Measurements from ENCODE around the gene MBD3L3.
"Not testable (repeated sequence)": the region's sequence is repeated elsewhere in the genome, so short reads cannot be mapped to it uniquely, and the experiment has no call there.

MBD3L3 gene

DNA sequence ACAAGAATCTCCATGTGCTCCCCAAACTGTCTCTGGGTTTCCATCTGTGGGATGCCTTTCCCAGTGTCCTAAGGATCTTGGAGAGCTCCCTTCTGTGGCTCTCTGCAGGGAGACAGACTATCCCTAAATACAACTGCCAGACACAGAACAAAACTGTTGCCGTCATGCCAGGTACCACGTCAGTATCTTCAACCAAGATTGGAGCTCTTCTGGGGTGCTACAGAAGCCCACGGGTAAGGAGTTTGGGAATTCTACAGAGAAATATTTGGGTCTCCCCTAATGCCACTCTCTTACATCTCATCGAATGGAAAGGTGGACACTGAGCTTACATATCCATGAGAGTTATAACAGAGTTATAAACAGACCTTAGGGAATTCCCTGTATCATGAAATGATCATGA is 4.9 kb upstream of the MBD3L3 start:
- DNase-seq, result no peak

DNA sequence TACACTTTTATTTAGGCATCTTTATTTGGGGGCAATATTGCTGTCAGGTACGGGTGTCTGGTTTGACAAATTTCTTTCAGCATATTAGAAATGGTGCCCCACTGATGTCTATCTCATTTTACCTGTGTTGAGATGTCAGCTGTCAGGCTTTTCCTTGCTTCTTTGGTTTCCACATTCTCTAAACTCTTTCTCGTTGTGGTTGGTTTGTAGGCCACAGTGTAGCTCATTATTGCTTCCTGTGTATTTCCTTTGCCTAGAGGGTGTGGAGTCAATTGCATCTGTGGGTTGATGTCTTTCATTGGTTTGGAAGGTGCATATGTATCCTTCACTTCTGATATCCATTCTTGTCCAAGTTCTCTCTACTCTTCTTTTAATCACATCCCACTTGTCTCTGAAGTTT is 1.5 kb upstream of the MBD3L3 start:
- DNase-seq, result not testable (repeated sequence)

- not testable (repeated sequence) for DNase-seq
Measured at GRCh38 chr19:7056371-7056770, 2.1 kb downstream of the MBD3L3 start.

GRCh38 chr19:7055679-7056078 is 2.8 kb downstream of the MBD3L3 start:
- not testable (repeated sequence) for DNase-seq

GRCh38 chr19:7054635-7055368 is 3.7 kb downstream of the MBD3L3 start:
- DNase-seq, result not testable (repeated sequence)

GRCh38 chr19:7052896-7053295 is 5.6 kb downstream of the MBD3L3 start:
- not testable (repeated sequence) for DNase-seq

- DNase-seq, result not testable (repeated sequence)
Measured at GRCh38 chr19:7051421-7051820, 7.1 kb downstream of the MBD3L3 start.

DNA sequence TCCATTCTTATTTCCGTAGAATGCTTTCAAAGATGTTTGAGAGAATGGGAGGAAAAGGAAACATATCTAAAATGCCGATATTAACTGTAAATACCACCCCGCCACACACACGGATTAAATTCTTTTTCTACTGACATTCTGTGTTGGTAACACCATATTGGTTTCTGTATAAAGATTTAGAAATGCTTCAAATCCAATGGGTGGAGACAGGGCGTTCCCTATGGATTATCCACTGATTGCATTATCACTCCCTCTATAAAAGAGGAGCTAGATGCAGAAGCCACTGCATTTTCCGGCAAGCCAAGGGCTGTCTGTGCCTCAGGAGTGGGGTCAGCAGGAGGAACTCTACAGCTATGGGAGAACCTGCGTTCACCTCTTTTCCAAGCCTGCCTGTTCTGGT is 9.5 kb downstream of the MBD3L3 start, which contains the start of gene MBD3L2:
Gene MBD3L2, plus strand, starts transcription at position 301 of the 400 bp plus-strand sequence. Its CDS starts 53 bp downstream, at position 354.
- DNase-seq, result not testable (repeated sequence)

- not testable (repeated sequence) for DNase-seq
Measured at GRCh38 chr19:7041563-7041962, 16.9 kb downstream of the MBD3L3 start.

DNA sequence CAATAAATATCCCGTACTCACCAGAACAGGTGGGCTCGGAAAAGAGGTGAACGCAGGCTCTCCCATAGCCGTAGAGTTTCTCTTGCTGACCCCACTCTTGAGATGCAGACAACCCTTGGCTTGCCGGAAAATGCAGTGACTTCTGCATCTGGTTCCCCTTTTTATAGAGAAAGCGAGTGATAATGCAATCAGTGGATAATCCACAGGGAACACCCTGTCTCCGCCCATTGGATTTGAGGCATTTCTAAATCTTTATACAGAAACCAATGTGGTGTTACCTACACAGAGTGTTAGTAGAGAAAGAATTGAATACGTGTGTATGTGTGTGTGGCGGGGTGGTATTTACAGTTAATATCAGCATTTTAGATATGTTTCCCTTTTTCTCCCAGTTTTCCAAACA is 18.4 kb downstream of the MBD3L3 start, which contains the start of gene MBD3L4:
Gene MBD3L4, minus strand, starts transcription at position 101 of the 400 bp plus-strand sequence. Its CDS starts 35 bp downstream, at position 66.
- not testable (repeated sequence) for DNase-seq

- not testable (repeated sequence) for DNase-seq
Measured at GRCh38 chr19:7030278-7030677, 28.2 kb downstream of the MBD3L3 start, which contains the start of gene MBD3L5. MBD3L5 (plus strand) TSS chr19:7030578; CDS start chr19:7030612, 34 bp downstream.

DNA sequence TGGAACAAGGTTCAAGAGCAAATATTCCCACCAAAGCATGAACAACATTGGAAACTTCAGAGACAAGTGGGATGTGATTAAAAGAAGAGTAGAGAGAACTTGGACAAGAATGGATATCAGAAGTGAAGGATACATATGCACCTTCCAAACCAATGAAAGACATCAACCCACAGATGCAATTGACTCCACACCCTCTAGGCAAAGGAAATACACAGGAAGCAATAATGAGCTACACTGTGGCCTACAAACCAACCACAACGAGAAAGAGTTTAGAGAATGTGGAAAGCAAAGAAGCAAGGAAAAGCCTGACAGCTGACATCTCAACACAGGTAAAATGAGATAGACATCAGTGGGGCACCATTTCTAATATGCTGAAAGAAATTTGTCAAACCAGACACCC is 29.7 kb downstream of the MBD3L3 start:
- DNase-seq, result not testable (repeated sequence)

DNA sequence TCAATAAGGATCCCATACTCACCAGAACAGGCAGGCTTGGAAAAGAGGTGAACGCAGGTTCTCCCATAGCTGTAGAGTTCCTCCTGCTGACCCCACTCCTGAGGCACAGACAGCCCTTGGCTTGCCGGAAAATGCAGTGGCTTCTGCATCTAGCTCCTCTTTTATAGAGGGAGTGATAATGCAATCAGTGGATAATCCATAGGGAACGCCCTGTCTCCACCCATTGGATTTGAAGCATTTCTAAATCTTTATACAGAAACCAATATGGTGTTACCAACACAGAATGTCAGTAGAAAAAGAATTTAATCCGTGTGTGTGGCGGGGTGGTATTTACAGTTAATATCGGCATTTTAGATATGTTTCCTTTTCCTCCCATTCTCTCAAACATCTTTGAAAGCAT is 37.1 kb downstream of the MBD3L3 start, which contains the start of gene MBD3L2B:
Gene MBD3L2B, minus strand, starts transcription at position 101 of the 400 bp plus-strand sequence. Its CDS starts 34 bp downstream, at position 67.
- not testable (repeated sequence) for DNase-seq

- no peak for DNase-seq
Measured at GRCh38 chr19:7018828-7019227, 39.6 kb downstream of the MBD3L3 start.

DNA sequence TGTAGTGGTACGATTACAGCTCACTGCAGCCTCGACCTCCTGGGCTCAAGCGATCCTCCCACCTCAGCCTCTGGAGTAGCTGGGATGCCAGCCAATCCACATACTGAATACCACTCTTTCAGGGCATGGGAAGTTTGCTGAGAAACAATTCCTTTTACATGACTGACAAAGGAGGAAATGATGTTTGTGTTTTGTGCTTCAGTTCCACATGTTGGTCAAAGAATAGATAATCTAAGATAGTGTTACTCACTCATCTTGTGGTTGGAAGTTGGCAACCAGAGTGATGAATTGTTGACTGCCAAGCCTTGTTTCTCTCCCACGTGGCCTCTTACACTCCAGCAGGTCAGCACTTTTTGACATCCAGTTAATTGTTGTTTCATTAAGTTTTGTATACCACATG is 44.8 kb downstream of the MBD3L3 start:
- DNase-seq, result no peak

- no peak for DNase-seq
Measured at GRCh38 chr19:7010722-7011593, 47.5 kb downstream of the MBD3L3 start.

- no peak for DNase-seq
Measured at GRCh38 chr19:7007859-7008258, 50.6 kb downstream of the MBD3L3 start.
